Adrenal gland (tissue), 12 donors: ENCODE measurements around the gene LAMC2. TPM values are rescaled to one million over a fixed set of nuclear protein-coding genes. Genes with fewer than 3 reads are reported as not detected.

ENCODE experiments used
- DNase-seq, 7 donors: peaks; one replicate each; pipeline ENCODE4 v3.0.0-alpha.2; 2019 to 2020
- H3K27ac ChIP-seq, 5 donors: fragments of 200-600 bp; sonication (generic) in 4 of 5; 1 replicate in 3 of 5; 2 replicates in 2 of 5; pipeline versions ENCODE4 v1.5.1 to v1.8.0; 2016 to 2020; ENCODE audit warnings: mild to moderate bottlenecking in 1 of 5
- H3K27me3 ChIP-seq: fragments of 200-600 bp; 2 replicates; pipeline ENCODE4 v1.8.0; 2021
- H3K36me3 ChIP-seq, 2 donors: fragments of 200-600 bp; replicated peaks in 1 of 2; 1 replicate in 1 of 2; 2 replicates in 1 of 2; pipeline versions ENCODE4 v1.5.1 to v1.8.0; 2018 to 2022
- H3K4me1 ChIP-seq, 2 donors: fragments of 200-600 bp; replicated peaks in 1 of 2; 1 replicate in 1 of 2; 2 replicates in 1 of 2; pipeline versions ENCODE4 v1.5.1 to v1.8.0; 2018 to 2021
- H3K4me3 ChIP-seq, 4 donors: fragments of 200-600 bp; sonication (generic) in 3 of 4; one replicate each; pipeline ENCODE4 v1.5.1; 2016 to 2018
- H3K9me3 ChIP-seq, 3 donors: fragments of 200-600 bp; sonication (generic) in 1 of 3; replicated peaks in 1 of 3; 1 replicate in 2 of 3; 2 replicates in 1 of 3; pipeline versions ENCODE4 v1.5.1 to v1.8.0; 2016 to 2021
- POLR2A ChIP-seq, 2 donors: fragments of 450-650 bp; IDR thresholded peaks; one replicate each; pipeline ENCODE4 v1.6.1; 2017; ENCODE audit warnings: antibody characterized with exemption in 2 of 2, mild to moderate bottlenecking in 2 of 2, moderate library complexity in 1 of 2
- WGBS, 4 donors: extraction: QIAGEN DNeasy Blood & Tissue Kit in 2 of 4; methylation state at CpG; one replicate each; pipeline versions ENCODE4 v1.1.5 to v1.1.7; 2013 to 2017; 5-methylcytosine and 5-hydroxymethylcytosine counted together
- intact Hi-C, 2 donors: fragments of 100-400 bp; cut with DNase I; formaldehyde crosslinking; loops; one replicate each; pipeline versions ENCODE4 v1.14.1 to v1.15.0; 2022 to 2023
- polyA plus RNA-seq, 3 donors: library from polyadenylated mRNA; stranded (reverse); fragments of 200-250 nt in 2 of 3; fragments of 350-450 nt in 1 of 3; fragmentation: Illumina TruSeq in 1 of 3; extraction: RNeasy Lipid Tissue Mini Kit (QIAGEN cat#74804) in 1 of 3; gene quantifications; one replicate each; pipeline ENCODE4 v1.2.3, GENCODE V29; 2013 to 2014
- total RNA-seq, 9 donors: library from RNA; depleted of rRNA in 4 of 9; stranded (reverse); fragments of >200 nt in 4 of 9; fragments of 120-200 nt in 1 of 9; fragmentation: NEBNext Ultra II Directional in 1 of 9; extraction: Animal tissue kit (Norgen Biotek cat#: 25700) in 1 of 9; gene quantifications; one replicate each; pipeline versions ENCODE4 v1.1.0 to v1.2.4, GENCODE V29; 2013 to 2023
- TF ChIP-seq, protein P1 (sequence below), 6 experiments: fragments of 450-650 bp in 4 of 6; fragments of 200-600 bp in 2 of 6; sonication (generic) in 1 of 6; IDR thresholded peaks; 1 replicate in 5 of 6; 2 replicates in 1 of 6; pipeline versions ENCODE4 v1.5.1 to v1.8.0; 2016 to 2021; ENCODE audit warnings: antibody characterized with exemption in 6 of 6, mild to moderate bottlenecking in 2 of 6, moderate library complexity in 1 of 6
- donor health status: healthy with polysubstance abuse.
- donor health status: Bipolar disorder and iron deficiency.
- donor health status: DM: yes; HTN: yes; CAD: no.
- donor health status: DM: no; HTN: no; CAD: no.
- donor health status: DM: no; HTN: no; CAD: no.
- donor health status: DM: yes; HTN: yes; CAD: no.

Gene LAMC2
- total and polyA plus RNA-seq, 12 donors: 0.04 to 1.4 (median 0.16) TPM; not detected in 1

GRCh38 chr1:183180634-183181056 is 5.4 kb upstream of the LAMC2 start:
- no peaks in the 10 kb centered on the region for H3K4me1 ChIP-seq
- peaks cover 2% of the 10 kb centered on the region for H3K27me3 ChIP-seq
- TF ChIP-seq, protein P1, sequence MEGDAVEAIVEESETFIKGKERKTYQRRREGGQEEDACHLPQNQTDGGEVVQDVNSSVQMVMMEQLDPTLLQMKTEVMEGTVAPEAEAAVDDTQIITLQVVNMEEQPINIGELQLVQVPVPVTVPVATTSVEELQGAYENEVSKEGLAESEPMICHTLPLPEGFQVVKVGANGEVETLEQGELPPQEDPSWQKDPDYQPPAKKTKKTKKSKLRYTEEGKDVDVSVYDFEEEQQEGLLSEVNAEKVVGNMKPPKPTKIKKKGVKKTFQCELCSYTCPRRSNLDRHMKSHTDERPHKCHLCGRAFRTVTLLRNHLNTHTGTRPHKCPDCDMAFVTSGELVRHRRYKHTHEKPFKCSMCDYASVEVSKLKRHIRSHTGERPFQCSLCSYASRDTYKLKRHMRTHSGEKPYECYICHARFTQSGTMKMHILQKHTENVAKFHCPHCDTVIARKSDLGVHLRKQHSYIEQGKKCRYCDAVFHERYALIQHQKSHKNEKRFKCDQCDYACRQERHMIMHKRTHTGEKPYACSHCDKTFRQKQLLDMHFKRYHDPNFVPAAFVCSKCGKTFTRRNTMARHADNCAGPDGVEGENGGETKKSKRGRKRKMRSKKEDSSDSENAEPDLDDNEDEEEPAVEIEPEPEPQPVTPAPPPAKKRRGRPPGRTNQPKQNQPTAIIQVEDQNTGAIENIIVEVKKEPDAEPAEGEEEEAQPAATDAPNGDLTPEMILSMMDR (IDR thresholded peaks at IDR 0.05): no peak
- no peak for TF ChIP-seq POLR2A (IDR thresholded peaks at IDR 0.05)
- 67 to 82% (median 74%) methylated on average over 3 of the region's 3 CpGs for WGBS, 4 donors
- intact Hi-C loops: no loop called here
- no peaks in the 10 kb centered on the region for H3K36me3 ChIP-seq
- no peak for DNase-seq
- no peak overlapping the region for H3K4me3 ChIP-seq
- no peak overlapping the region for H3K27ac ChIP-seq
- no peaks in the 10 kb centered on the region for H3K9me3 ChIP-seq

GRCh38 chr1:183186841-183187240 is 777 bp downstream of the LAMC2 start:
- 75 to 88% (median 81%) methylated on average over 4 of the region's 4 CpGs for WGBS, 4 donors
- DNase-seq: no peak
- intact Hi-C loops: no loop called here
- peaks cover 13% of the 10 kb centered on the region for H3K27me3 ChIP-seq
- no peak overlapping the region for H3K4me3 ChIP-seq
- H3K27ac ChIP-seq: no peak overlapping the region
- H3K36me3 ChIP-seq: no peaks in the 10 kb centered on the region
- H3K4me1 ChIP-seq: no peaks in the 10 kb centered on the region
- TF ChIP-seq POLR2A (IDR thresholded peaks at IDR 0.05): no peak
- TF ChIP-seq, protein P1 (IDR thresholded peaks at IDR 0.05): no peak
- H3K9me3 ChIP-seq: no peaks in the 10 kb centered on the region

GRCh38 chr1:183188240-183188639 is 2.2 kb downstream of the LAMC2 start:
- no peak overlapping the region for H3K27ac ChIP-seq
- intact Hi-C loops: no loop called here

GRCh38 chr1:183191833-183192232 is 5.8 kb downstream of the LAMC2 start:
- Histone ChIP-seq H3K27me3 (no peaks in the 10 kb centered on the region), H3K4me1 (no peaks in the 10 kb centered on the region), H3K4me3 (no peak overlapping the region), H3K36me3 (no peaks in the 10 kb centered on the region), H3K27ac (no peak overlapping the region), H3K9me3 (no peaks in the 10 kb centered on the region)
- no peak for DNase-seq
- TF ChIP-seq, protein P1 (IDR thresholded peaks at IDR 0.05): no peak
- no peak for TF ChIP-seq POLR2A (IDR thresholded peaks at IDR 0.05)
- 43 to 73% (median 62%) methylated on average over 1 of the region's 1 CpG for WGBS, 4 donors
- intact Hi-C loops: no loop called here

More at GRCh38 chr1:183188240-183188639, 2.2 kb downstream of the LAMC2 start:
- WGBS, 4 donors: 86 to 100% (median 91%) methylated on average over 1 of the region's 1 CpG
- Histone ChIP-seq H3K27me3 (peaks cover 13% of the 10 kb centered on the region), H3K4me1 (no peaks in the 10 kb centered on the region), H3K9me3 (no peaks in the 10 kb centered on the region), H3K4me3 (no peak overlapping the region), H3K36me3 (no peaks in the 10 kb centered on the region)
- TF ChIP-seq, protein P1 (IDR thresholded peaks at IDR 0.05): no peak
- no peak for TF ChIP-seq POLR2A (IDR thresholded peaks at IDR 0.05)
- DNase-seq: no peak
